PC-9 (cell line): Measurements from ENCODE around the gene CCDC8. TPM values are rescaled to one million over a fixed set of nuclear protein-coding genes. Genes with fewer than 3 reads are reported as not detected.
A peak's percentile ranks its signal among the peaks of the same experiment; 100 is the strongest.

ENCODE experiments used
- BruUV-seq: library from RNA; stranded (reverse); fragments of 400-500 nt; replicated peaks from 2 replicates; lab custom pipeline; 2021; lab: Mats Ljungman, UMichigan
- CTCF ChIA-PET: fragments of 300-600 bp; sonication (Branson Sonifier 250); formaldehyde crosslinking; loops from one replicate; lab custom pipeline; 2022; ENCODE audit warnings: antibody characterized with exemption; lab: Charles Lee
- POLR2A ChIA-PET: fragments of 300-600 bp; sonication (Branson Sonifier 250); formaldehyde crosslinking; loops from one replicate; lab custom pipeline; 2022; ENCODE audit warnings: antibody characterized with exemption; ENCODE audit not compliant: unreplicated experiment; lab: Charles Lee
- DNase-seq, 2 experiments: peaks; one replicate each; pipeline versions ENCODE4 v3.0.0 to v3.0.0-alpha.2; 2015 to 2022; ENCODE audit warnings: mixed read lengths in 1 of 2
- H2AFZ ChIP-seq: fragments of 200-600 bp; sonication (generic); 2 replicates; pipeline ENCODE4 v1.8.1; 2017; ENCODE audit warnings: antibody characterized with exemption
- H3F3A ChIP-seq: fragments of 200-600 bp; sonication (generic); 2 replicates; pipeline ENCODE4 v1.8.1; 2017; ENCODE audit warnings: antibody characterized with exemption, mild to moderate bottlenecking, low read depth; ENCODE audit not compliant: insufficient read depth
- H3K27ac ChIP-seq: fragments of 200-600 bp; sonication (generic); 2 replicates; pipeline ENCODE4 v1.6.1; 2016; ENCODE audit warnings: mixed run types
- H3K27me3 ChIP-seq: fragments of 200-600 bp; sonication (generic); 2 replicates; pipeline ENCODE4 v1.6.1; 2016; ENCODE audit warnings: low read depth, mixed run types; ENCODE audit not compliant: insufficient read depth
- H3K36me3 ChIP-seq: fragments of 200-600 bp; sonication (generic); 2 replicates; pipeline ENCODE4 v1.6.1; 2016; ENCODE audit warnings: low read depth, mixed run types
- H3K4me1 ChIP-seq: fragments of 200-600 bp; sonication (generic); replicated peaks from 2 replicates; pipeline ENCODE4 v1.6.1; 2016; ENCODE audit warnings: mixed run types; ENCODE audit not compliant: insufficient read depth
- H3K4me2 ChIP-seq: fragments of 200-600 bp; sonication (generic); 2 replicates; pipeline ENCODE4 v1.6.1; 2017; ENCODE audit warnings: mixed run types
- H3K4me3 ChIP-seq: fragments of 200-600 bp; sonication (generic); 2 replicates; pipeline ENCODE4 v1.6.1; 2016; ENCODE audit warnings: mixed run types
- H3K79me2 ChIP-seq: fragments of 200-600 bp; sonication (generic); 2 replicates; pipeline ENCODE4 v1.6.1; 2017; ENCODE audit warnings: low read depth, mixed run types
- H3K9me2 ChIP-seq: fragments of 200-600 bp; sonication (generic); 2 replicates; pipeline ENCODE4 v1.8.1; 2017; ENCODE audit warnings: mild to moderate bottlenecking; ENCODE audit not compliant: insufficient read depth
- H3K9me3 ChIP-seq: fragments of 200-600 bp; sonication (generic); 2 replicates; pipeline ENCODE4 v1.8.1; 2016; ENCODE audit warnings: low read depth; ENCODE audit not compliant: insufficient read depth
- H4K20me1 ChIP-seq: fragments of 200-600 bp; sonication (generic); 2 replicates; pipeline ENCODE4 v1.8.1; 2017; ENCODE audit not compliant: insufficient read depth
- EZH2 ChIP-seq: fragments of 200-600 bp; sonication (generic); IDR thresholded peaks from 2 replicates; pipeline ENCODE4 v1.8.0; 2017; ENCODE audit warnings: antibody characterized with exemption, low read depth
- intact Hi-C: fragments of 100-400 bp; cut with micrococcal nuclease; formaldehyde crosslinking; loops from one replicate; pipeline ENCODE4 v1.10.0; 2022; ENCODE audit not compliant: unreplicated experiment
- total RNA-seq: library from RNA; stranded (reverse); gene quantifications from 2 replicates; pipeline ENCODE4 v1.2.3, GENCODE V29; 2021
- TF ChIP-seq, protein P1 (sequence below): fragments of 200-600 bp; sonication (generic); conservative IDR thresholded peaks from 2 replicates; pipeline ENCODE4 v1.6.1; 2017; ENCODE audit warnings: mixed run types, antibody characterized with exemption, mild to moderate bottlenecking, moderate library complexity

Gene CCDC8
- total RNA-seq, 1 experiment from 2014 or later: 4.2 TPM

DNA sequence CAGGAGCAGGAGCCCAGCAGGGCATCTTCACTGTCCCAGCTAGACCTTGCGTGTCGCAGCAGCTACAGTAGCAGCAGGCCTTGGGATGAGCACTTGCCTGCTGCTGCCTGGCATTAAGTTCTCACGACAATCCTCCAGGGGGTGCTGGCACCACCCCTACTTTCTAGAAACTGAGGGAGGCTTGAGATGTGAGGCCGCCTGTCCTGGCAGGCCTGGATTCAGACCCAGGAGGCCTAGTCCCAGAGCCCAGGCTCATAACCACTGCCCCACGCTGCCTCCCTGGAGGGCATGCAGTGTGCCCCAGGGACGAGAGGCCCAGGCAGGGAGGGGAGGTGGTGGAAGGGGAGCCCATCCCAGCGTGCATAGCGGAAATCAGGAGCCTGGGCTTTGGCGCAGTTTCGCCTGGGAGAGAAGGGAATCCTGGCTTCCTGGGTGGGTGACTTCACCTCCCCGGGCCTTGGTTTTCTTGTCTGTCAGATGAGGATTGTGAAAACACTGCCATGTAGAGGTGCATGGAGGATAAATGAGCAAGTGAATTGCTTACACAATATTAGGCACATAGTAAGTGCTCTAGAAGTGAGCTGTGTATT lies 40.4 kb downstream of the CCDC8 start:
- Histone ChIP-seq H3K9me2 (no peaks in the 10 kb centered on the region), H3K36me3 (peaks cover 17% of the 10 kb centered on the region; the same call in 1 of the 2 replicates), H4K20me1 (peaks cover 14% of the 10 kb centered on the region; the same call in 1 of the 2 replicates), H3K9me3 (no peaks in the 10 kb centered on the region), H3K4me2 (peak overlapping the region; percentile 77), H3K4me1 (peaks cover 55% of the 10 kb centered on the region), H2AFZ (no peak overlapping the region), H3K79me2 (peaks cover 55% of the 10 kb centered on the region), H3K27me3 (no peaks in the 10 kb centered on the region), H3F3A (peaks cover 37% of the 10 kb centered on the region), H3K27ac (peak overlapping the region; percentile 92), H3K4me3 (peak overlapping the region; percentile 21; the same call in 1 of the 2 replicates)
- ChIA-PET CTCF (no interaction called here), POLR2A (interaction anchor here (0.6 kb wide), 1 partner anchor 667 kb away, joined by 3 read pairs; no protein-coding TSS in a partner anchor)
- DNase-seq: peak in 1 of 2 experiments; percentile 47
- intact Hi-C loops: loop anchor here (1.0 to 10.0 kb wide), 5 partner anchors 26 to 298 kb away; partner anchors contain the start of genes HIF3A and PPP5C
- no TSS peak for BruUV-seq
- no peak for TF ChIP-seq EZH2
- TF ChIP-seq, protein P1, sequence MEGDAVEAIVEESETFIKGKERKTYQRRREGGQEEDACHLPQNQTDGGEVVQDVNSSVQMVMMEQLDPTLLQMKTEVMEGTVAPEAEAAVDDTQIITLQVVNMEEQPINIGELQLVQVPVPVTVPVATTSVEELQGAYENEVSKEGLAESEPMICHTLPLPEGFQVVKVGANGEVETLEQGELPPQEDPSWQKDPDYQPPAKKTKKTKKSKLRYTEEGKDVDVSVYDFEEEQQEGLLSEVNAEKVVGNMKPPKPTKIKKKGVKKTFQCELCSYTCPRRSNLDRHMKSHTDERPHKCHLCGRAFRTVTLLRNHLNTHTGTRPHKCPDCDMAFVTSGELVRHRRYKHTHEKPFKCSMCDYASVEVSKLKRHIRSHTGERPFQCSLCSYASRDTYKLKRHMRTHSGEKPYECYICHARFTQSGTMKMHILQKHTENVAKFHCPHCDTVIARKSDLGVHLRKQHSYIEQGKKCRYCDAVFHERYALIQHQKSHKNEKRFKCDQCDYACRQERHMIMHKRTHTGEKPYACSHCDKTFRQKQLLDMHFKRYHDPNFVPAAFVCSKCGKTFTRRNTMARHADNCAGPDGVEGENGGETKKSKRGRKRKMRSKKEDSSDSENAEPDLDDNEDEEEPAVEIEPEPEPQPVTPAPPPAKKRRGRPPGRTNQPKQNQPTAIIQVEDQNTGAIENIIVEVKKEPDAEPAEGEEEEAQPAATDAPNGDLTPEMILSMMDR: peak; percentile 62

DNA sequence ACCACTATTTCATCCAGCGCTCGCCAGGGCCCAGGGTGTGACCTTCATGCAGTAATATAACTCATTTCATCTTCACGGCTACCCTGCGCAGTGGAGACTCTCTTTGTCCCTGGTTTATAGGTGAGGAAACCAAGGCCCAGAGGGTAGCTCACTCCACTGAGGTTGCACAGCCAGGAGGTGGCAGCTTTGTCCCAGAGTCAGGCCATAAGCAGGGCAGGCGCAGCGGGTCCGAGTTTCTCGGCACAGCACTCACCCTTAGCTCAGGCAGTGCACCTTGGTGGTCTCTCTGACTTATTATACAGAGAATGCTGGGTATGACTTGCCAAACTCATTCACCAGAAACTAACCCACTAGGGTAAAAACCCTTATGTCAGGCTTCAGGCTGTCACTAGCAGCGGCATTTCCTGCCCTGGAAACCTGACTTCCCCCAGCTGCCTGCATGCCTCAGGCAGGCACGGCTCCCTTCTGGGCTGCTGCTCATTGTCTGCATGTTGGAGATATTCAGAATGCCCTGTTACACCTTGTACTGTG lies 41.9 kb downstream of the CCDC8 start:
- peaks cover 55% of the 10 kb centered on the region for H3K79me2 ChIP-seq
- no peak for TF ChIP-seq EZH2
- TF ChIP-seq, protein P1: no peak
- H3F3A ChIP-seq: peaks cover 37% of the 10 kb centered on the region
- H3K27ac ChIP-seq: peak overlapping the region; percentile 92
- H3K9me2 ChIP-seq: no peaks in the 10 kb centered on the region
- intact Hi-C loops: loop anchor here (5.0 to 10.0 kb wide), 4 partner anchors 74 to 297 kb away; partner anchors contain the start of gene HIF3A
- no peaks in the 10 kb centered on the region for H3K9me3 ChIP-seq
- peak overlapping the region; percentile 77 for H3K4me2 ChIP-seq
- BruUV-seq: no TSS peak
- no peak overlapping the region for H2AFZ ChIP-seq
- no peak overlapping the region for H3K4me3 ChIP-seq
- CTCF ChIA-PET: no interaction called here
- DNase-seq: no peak
- H3K36me3 ChIP-seq: peaks cover 5% of the 10 kb centered on the region; the same call in 1 of the 2 replicates
- peaks cover 11% of the 10 kb centered on the region; the same call in 1 of the 2 replicates for H4K20me1 ChIP-seq
- no peaks in the 10 kb centered on the region for H3K27me3 ChIP-seq
- H3K4me1 ChIP-seq: peaks cover 55% of the 10 kb centered on the region
- POLR2A ChIA-PET: interaction anchor here (0.6 kb wide), 1 partner anchor 338 kb away, joined by 3 read pairs; no protein-coding TSS in a partner anchor

DNA sequence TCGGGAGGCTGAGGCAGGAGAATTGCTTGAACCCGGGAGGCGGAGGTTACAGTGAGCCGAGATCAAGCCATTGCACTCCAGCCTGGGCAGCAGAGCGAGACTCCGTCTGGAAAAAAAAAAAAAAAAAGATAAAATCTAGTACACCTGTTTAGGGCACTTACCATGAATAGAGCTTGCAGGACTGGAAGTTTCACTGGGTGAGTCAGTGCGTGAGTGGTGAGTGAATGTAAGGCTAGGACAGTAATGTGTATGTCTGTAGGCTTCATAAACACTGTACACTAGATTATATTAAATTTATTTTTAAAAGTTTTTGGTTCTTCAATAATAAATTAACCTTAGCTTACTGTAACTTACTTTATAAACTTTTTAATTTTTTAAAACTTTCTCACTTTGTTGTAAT lies 43.5 kb downstream of the CCDC8 start:
- BruUV-seq: no TSS peak
- intact Hi-C loops: loop anchor here (5.0 to 10.0 kb wide), 4 partner anchors 73 to 295 kb away; partner anchors contain the start of gene HIF3A
- POLR2A ChIA-PET: interaction anchor here (0.6 kb wide), 2 partner anchors 349 to 381 kb away, joined by 3 to 5 read pairs; no protein-coding TSS in a partner anchor

More for the DNA sequence above, 43.5 kb downstream of the CCDC8 start:
- Histone ChIP-seq H3K36me3 (0 out of 2 replicates have a peak, but pooled peaks cover 3% of the 10 kb centered on the region), H3K27ac (peak overlapping the region; percentile 92), H2AFZ (no peak overlapping the region), H3K27me3 (no peaks in the 10 kb centered on the region), H3K4me3 (no peak overlapping the region), H3K9me2 (no peaks in the 10 kb centered on the region), H3K79me2 (peaks cover 54% of the 10 kb centered on the region), H3K9me3 (no peaks in the 10 kb centered on the region), H3F3A (peaks cover 37% of the 10 kb centered on the region), H4K20me1 (peaks cover 7% of the 10 kb centered on the region), H3K4me2 (peak overlapping the region; percentile 63), H3K4me1 (peaks cover 52% of the 10 kb centered on the region)
- CTCF ChIA-PET: interaction anchor here (0.5 to 0.7 kb wide), 6 partner anchors 86 to 778 kb away, joined by 3 to 11 read pairs (median 6); no protein-coding TSS in a partner anchor
- peak; percentile 51 to 92 for DNase-seq
- TF ChIP-seq, protein P1: no peak
- TF ChIP-seq EZH2: no peak
